ENCODE measurements around the gene MUC5AC.

MUC5AC gene

GRCh38 chr11:1197431-1197885 lies 39.7 kb downstream of the MUC5AC start:
- in situ Hi-C loops (cut with MboI; ENCODE audit: low sequenced_read_pairs, unreplicated experiment) = no loop called here
- DNase-seq (ENCODE audit: low spot score) = no peak
- TF ChIP-seq CTCF (IDR thresholded peaks at IDR 0.05; ENCODE audit: borderline replicate concordance, control extremely low read depth, extremely low read depth, insufficient read depth, missing control alignments) = no peak

GRCh38 chr11:1197886-1198560 lies 40.3 kb downstream of the MUC5AC start:
- in situ Hi-C loops (cut with MboI; ENCODE audit: low sequenced_read_pairs, unreplicated experiment) = no loop called here
- TF ChIP-seq CTCF (IDR thresholded peaks at IDR 0.05; ENCODE audit: borderline replicate concordance, control extremely low read depth, extremely low read depth, insufficient read depth, missing control alignments) = no peak
- DNase-seq (ENCODE audit: low spot score) = no peak

- TF ChIP-seq CTCF (IDR thresholded peaks at IDR 0.05; ENCODE audit: borderline replicate concordance, control extremely low read depth, extremely low read depth, insufficient read depth, missing control alignments) = no peak
- in situ Hi-C loops (cut with MboI; ENCODE audit: low sequenced_read_pairs, unreplicated experiment) = no loop called here
- DNase-seq (ENCODE audit: low spot score) = no peak
Observed at GRCh38 chr11:1198561-1199240, 40.9 kb downstream of the MUC5AC start.

GRCh38 chr11:1199241-1199750 lies 41.5 kb downstream of the MUC5AC start:
- no peak for DNase-seq (ENCODE audit: low spot score)
- TF ChIP-seq CTCF (IDR thresholded peaks at IDR 0.05; ENCODE audit: borderline replicate concordance, control extremely low read depth, extremely low read depth, insufficient read depth, missing control alignments) = no peak
- in situ Hi-C loops (cut with MboI; ENCODE audit: low sequenced_read_pairs, unreplicated experiment) = no loop called here

GRCh38 chr11:1199751-1200610 lies 42.2 kb downstream of the MUC5AC start:
- in situ Hi-C loops (cut with MboI; ENCODE audit: low sequenced_read_pairs, unreplicated experiment) = no loop called here
- no peak for TF ChIP-seq CTCF (IDR thresholded peaks at IDR 0.05; ENCODE audit: borderline replicate concordance, control extremely low read depth, extremely low read depth, insufficient read depth, missing control alignments)
- no peak for DNase-seq (ENCODE audit: low spot score)

- no peak for TF ChIP-seq CTCF (IDR thresholded peaks at IDR 0.05; ENCODE audit: borderline replicate concordance, control extremely low read depth, extremely low read depth, insufficient read depth, missing control alignments)
- no peak for DNase-seq (ENCODE audit: low spot score)
- in situ Hi-C loops (cut with MboI; ENCODE audit: low sequenced_read_pairs, unreplicated experiment) = no loop called here
Observed at GRCh38 chr11:1200611-1201191, 42.9 kb downstream of the MUC5AC start.

Measured in GM13976 (cell line).